AG04450 (cell line): Measurements from ENCODE around the gene MAPRE2. TPM values are rescaled to one million over a fixed set of nuclear protein-coding genes. Genes with fewer than 3 reads are reported as not detected.

Experiments
- CTCF ChIA-PET: fragments of 300-600, 350-600 bp; formaldehyde crosslinking; extraction: SDS; loops from one replicate; lab custom pipeline; 2022; ENCODE audit warnings: antibody characterized with exemption, inconsistent platforms; lab: Charles Lee
- POLR2A ChIA-PET: fragments of 350-600 bp; formaldehyde crosslinking; extraction: SDS; loops from one replicate; lab custom pipeline; 2021; ENCODE audit warnings: antibody characterized with exemption, inconsistent platforms; lab: Yijun Ruan, JAX
- DNase-seq: peaks from one replicate; pipeline ENCODE4 v3.0.0-alpha.2; 2011; ENCODE audit warnings: low read depth, low spot score
- H3K27ac ChIP-seq: one replicate; pipeline ENCODE4 v1.5.1; 2012; ENCODE audit warnings: low read depth, low read length, control low read depth
- H3K27me3 ChIP-seq: one replicate; pipeline ENCODE4 v1.6.0; 2012; ENCODE audit warnings: low read length; ENCODE audit not compliant: control insufficient read depth, insufficient read depth
- H3K4me3 ChIP-seq: 2 replicates; pipeline ENCODE4 v1.5.1; 2011; ENCODE audit warnings: mild to moderate bottlenecking, low read depth, low read length, control low read depth
- H3K9me3 ChIP-seq: 2 replicates; pipeline ENCODE4 v1.5.1; 2012; ENCODE audit warnings: low read length; ENCODE audit not compliant: control insufficient read depth, insufficient read depth
- polyA plus RNA-seq: library from polyadenylated mRNA; depleted of rRNA; stranded (reverse); fragments of >200 nt; gene quantifications from 2 replicates; pipeline ENCODE4 v1.2.3, GENCODE V29; 2011
- TF ChIP-seq, protein P1 (sequence below): IDR thresholded peaks from 2 replicates; pipeline ENCODE4 v1.5.1; 2011; ENCODE audit warnings: low read depth, low read length, control low read depth, inconsistent platforms

The MAPRE2 gene
- polyA plus RNA-seq, 1 experiment, result 48.8 TPM

DNA sequence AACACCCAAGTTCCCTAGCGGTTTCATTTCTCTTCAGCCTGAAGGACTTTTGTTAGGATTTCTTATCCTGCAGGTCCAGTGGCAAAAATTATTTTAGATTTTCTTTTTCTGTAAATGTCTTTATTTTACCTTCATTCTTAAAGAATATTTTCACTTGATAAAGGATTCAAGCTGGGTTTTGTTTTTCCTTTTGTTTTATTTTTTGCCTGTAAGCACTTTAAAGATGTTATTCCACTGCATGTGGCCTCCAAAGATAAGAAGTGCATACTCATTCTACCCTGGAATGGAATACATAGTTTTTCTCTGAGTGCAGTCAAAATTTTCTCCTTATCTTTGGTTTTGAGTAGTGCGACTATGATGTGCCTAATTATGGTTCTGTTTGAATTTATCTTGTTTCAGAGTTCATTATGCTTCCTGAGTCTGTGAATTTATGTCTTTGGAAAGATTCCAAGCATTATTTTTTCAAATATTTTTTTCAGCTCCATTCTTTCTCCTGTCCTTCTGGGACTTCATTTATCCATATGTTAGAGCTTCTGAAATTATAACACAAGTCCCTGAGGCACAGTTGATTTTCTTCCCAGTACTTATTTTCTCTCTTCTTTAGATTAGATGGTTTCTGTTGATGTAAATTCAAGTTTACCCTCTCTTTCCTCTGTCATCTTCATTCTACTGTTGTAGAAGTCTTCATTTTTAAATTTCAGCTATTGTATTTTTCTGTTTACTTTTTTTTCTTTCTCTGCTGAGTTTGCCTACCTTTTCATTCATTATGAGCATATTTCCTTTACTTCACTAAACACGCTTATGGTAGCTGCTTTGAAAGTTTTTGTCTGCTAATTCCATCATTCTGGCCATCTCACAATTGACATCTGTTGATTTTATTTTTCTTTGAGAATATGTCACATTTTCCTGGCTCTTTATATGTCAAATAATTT is 69.6 kb downstream of the MAPRE2 start:
- CTCF ChIA-PET, result interaction anchor here (0.6 kb wide), 1 partner anchor 33 kb away, joined by 3 read pairs; no protein-coding TSS in a partner anchor
- no peak overlapping the region for H3K27ac ChIP-seq
- H3K4me3 ChIP-seq, result no peak overlapping the region
- no peaks in the 10 kb centered on the region for H3K27me3 ChIP-seq
- TF ChIP-seq, protein P1, sequence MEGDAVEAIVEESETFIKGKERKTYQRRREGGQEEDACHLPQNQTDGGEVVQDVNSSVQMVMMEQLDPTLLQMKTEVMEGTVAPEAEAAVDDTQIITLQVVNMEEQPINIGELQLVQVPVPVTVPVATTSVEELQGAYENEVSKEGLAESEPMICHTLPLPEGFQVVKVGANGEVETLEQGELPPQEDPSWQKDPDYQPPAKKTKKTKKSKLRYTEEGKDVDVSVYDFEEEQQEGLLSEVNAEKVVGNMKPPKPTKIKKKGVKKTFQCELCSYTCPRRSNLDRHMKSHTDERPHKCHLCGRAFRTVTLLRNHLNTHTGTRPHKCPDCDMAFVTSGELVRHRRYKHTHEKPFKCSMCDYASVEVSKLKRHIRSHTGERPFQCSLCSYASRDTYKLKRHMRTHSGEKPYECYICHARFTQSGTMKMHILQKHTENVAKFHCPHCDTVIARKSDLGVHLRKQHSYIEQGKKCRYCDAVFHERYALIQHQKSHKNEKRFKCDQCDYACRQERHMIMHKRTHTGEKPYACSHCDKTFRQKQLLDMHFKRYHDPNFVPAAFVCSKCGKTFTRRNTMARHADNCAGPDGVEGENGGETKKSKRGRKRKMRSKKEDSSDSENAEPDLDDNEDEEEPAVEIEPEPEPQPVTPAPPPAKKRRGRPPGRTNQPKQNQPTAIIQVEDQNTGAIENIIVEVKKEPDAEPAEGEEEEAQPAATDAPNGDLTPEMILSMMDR, result no peak
- POLR2A ChIA-PET, result no interaction called here
- DNase-seq, result no peak
- no peaks in the 10 kb centered on the region for H3K9me3 ChIP-seq

DNA sequence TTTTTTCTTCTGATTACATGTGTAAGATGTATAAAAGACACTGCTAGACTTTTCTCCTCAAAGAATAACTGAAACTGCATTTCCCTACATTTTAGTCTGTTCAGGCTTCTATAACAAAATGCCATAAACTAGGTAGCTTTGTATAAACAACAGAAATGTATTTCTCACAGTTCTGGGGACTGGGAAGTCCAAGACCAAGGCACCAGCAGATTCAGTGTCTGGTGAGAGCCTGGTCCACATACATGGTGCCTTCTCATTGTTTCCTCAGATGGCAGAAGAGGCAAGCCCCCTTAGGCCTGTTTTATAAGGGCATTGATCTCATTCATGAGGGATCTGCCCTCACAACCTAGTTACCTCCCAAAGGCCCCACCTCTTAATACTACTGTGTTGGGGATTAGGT is 71.5 kb downstream of the MAPRE2 start:
- ChIA-PET CTCF (no interaction called here), POLR2A (interaction anchor here (0.6 kb wide), 1 partner anchor 148 kb away, joined by 3 read pairs; no protein-coding TSS in a partner anchor)
- DNase-seq, result no peak
- Histone ChIP-seq H3K27me3 (no peaks in the 10 kb centered on the region), H3K9me3 (no peaks in the 10 kb centered on the region), H3K4me3 (no peak overlapping the region), H3K27ac (no peak overlapping the region)
- TF ChIP-seq, protein P1, result no peak

DNA sequence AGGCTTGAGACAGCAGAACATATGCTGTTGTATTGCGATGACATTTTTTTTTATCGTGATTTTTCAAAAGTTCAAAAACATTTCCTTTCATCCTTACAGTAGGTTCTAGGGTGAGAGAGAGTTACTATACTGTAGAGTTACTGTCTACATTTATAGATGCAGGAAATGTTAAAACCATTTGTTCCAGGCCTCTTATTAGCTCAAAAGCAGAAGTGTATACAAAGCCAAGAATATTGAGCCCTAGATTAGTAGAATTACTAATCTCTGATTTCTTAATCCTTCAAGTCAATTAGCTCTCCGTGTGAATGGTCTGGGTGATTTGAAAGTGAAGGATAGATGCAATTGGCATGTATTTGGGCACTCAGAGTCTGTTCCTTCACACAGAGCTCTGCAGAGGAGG is 73.1 kb downstream of the MAPRE2 start:
- TF ChIP-seq, protein P1, result no peak
- DNase-seq, result no peak
- ChIA-PET CTCF (interaction anchor here (1.2 kb wide), 1 partner anchor 29 kb away, joined by 5 read pairs; no protein-coding TSS in a partner anchor), POLR2A (no interaction called here)
- no peak overlapping the region for H3K27ac ChIP-seq
- no peaks in the 10 kb centered on the region for H3K9me3 ChIP-seq
- H3K27me3 ChIP-seq, result no peaks in the 10 kb centered on the region
- no peak overlapping the region for H3K4me3 ChIP-seq

DNA sequence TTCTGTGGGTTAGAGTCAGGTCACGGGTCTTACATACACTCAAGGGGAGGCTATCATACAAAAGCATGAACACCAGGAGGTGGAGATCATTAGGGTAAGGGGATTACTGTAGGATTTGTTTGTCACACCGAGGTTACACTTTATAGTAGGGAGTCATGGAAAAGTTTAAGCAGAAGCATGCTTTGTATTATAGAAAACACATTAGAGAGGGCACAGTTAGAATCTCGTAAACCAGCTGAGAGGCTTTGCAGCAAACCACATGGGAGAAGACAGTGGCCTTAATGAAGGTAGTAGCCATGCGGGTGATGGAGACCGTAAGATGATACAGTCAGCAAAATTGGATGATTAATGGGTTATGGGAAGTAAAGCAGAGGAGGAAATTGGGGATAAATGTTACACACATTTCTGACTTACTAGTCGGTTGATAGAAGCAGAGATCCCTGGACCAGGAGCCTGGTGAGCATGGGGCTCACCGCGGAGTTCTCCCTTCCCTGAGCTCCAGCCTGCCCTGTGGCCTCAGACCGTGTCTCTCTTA is 75.6 kb downstream of the MAPRE2 start:
- no peaks in the 10 kb centered on the region for H3K27me3 ChIP-seq
- TF ChIP-seq, protein P1, result no peak
- no peaks in the 10 kb centered on the region for H3K9me3 ChIP-seq
- DNase-seq, result no peak
- ChIA-PET CTCF (interaction anchor here (0.6 kb wide), 1 partner anchor 994 kb away, joined by 3 read pairs; no protein-coding TSS in a partner anchor), POLR2A (no interaction called here)
- H3K27ac ChIP-seq, result no peak overlapping the region
- H3K4me3 ChIP-seq, result no peak overlapping the region

DNA sequence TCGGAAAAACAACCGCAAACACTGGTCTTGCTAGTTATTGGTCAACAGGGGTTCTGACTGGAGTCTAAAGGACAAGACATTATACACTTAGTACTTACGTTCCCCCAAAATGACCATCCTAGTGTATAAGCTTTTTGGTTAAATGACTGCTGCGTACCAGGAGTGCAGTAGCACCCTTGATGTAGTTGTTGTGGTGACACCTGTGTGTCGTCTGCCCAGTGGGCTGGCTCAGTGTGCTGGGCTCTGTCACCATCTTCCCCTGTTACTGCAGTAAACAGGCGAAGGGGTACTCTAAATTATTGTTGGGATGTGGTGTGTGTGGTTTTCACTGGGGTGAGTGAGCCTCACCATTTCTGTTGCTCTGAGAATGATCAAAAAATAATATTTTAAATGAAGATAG is 76.2 kb downstream of the MAPRE2 start:
- ChIA-PET CTCF (interaction anchor here (0.6 kb wide), 1 partner anchor 995 kb away, joined by 3 read pairs; no protein-coding TSS in a partner anchor), POLR2A (no interaction called here)
- Histone ChIP-seq H3K27me3 (no peaks in the 10 kb centered on the region), H3K27ac (no peak overlapping the region), H3K4me3 (no peak overlapping the region), H3K9me3 (no peaks in the 10 kb centered on the region)
- TF ChIP-seq, protein P1, result no peak
- DNase-seq, result no peak
